Amygdala (tissue), 56 donors: ENCODE results near the gene GTF2F2.

ENCODE experiments used
- DNase-seq, 56 donors: peaks; one replicate each; lab custom pipeline; 2025; lab: John Stamatoyannopoulos, UW

GTF2F2 gene

DNA sequence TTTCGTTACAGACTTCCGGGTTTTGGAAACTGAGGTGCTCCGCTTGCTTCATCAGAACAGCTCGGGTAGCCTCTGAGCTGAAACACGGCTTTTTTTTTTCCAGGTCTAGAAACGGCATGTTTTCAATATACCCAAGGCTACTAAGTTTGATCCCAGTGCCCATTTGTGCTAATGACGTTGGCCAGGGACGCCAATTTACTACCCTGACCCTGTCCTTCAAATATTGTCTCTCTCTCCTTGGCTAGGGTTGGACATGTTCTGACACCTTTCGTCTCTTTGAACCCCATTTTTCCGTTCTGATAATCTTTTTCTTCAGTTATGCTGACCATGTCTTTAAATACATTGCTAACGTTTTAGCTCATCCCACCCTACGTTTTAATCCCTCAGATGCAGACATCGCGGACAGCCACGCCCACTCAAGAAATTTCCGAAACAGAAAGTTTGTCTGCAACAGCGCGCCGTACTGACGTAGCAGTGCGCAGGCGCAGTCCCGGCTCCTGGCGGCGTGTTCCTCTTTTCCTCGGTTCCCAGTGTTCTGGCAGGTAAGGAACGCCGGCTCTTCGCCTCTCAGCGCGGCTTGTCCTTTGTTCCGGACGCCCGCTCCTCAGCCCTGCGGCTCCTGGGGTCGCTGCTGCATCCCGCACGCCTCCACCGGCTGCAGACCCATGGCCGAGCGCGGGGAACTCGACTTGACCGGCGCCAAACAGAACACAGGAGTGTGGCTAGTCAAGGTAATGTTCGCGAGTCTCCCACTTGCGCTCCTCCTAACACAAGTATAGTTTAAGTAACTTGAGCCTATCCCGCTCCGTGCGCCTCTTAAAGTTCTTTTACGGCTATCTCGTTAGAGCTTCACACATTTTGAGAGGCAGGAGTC is at the start of gene GTF2F2:
TSS of gene GTF2F2 (plus strand) at position 520 of the 874 bp plus-strand sequence. CDS start at position 666, 146 bp downstream.
- DNase-seq, result peak; percentile 28 to 92 (median 77)

DNA sequence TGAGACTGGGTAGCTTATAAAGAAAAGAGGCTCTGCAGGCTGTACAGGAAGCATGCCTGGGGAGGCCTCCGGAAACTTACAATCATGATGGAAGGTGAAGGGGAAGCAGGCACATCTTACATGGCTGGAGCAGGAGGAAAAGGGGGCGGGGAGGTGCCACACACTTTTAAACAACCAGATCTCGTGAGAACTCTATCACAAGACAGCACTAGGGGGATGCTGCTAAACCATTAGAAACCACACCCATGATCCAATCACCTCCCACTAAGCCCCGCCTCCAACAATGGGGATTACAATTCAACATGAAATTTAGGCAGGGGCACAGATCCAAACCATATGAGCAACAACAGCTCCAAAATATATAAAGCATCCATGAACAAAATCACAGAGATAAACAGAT is 46.5 kb upstream of the GTF2F2 start:
- DNase-seq, result no peak

GRCh38 chr13:45074721-45075120 is 45.6 kb upstream of the GTF2F2 start:
- DNase-seq, result no peak

DNA sequence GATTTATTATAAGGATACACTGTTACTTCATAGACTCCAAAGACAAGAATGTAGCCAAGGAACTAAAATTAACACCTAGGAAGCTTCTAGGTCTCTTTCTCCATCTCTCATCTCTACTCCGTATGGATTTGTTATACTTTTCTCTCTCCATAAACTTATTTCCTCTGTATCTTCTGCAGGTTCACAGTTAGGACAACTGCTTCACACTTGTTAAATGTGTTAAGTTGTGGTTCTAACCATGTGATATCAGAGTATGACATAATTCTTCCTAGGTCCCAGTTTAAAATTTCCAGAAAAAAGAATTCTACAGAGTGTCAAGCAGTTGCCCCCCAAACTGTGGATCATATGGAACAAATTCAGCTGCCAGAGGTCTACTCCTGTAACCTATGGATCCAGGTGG is 42.3 kb upstream of the GTF2F2 start:
- no peak for DNase-seq

DNA sequence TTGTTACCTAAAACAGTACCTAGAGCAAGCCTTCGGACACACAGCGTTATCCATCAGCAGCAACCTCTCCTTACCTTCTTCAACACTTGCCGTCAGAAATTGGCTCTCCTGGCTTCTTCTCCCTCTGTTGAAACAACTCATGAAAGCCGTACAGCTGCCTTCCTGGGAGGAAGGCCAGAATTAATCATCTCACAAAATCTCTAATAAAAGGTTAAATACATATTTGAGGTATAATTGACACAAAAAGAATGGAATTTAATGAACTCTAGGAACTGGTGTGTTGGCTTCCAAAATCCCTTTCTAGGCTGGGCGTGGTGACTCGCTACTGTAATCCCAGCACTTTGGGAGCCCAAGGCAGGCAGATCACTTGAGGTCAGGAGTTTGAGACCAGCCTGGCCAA is 37.3 kb upstream of the GTF2F2 start:
- no peak for DNase-seq

GRCh38 chr13:45084515-45084914 is 35.8 kb upstream of the GTF2F2 start:
- no peak for DNase-seq

GRCh38 chr13:45086484-45086883 is 33.8 kb upstream of the GTF2F2 start:
- DNase-seq, result no peak

GRCh38 chr13:45092663-45093062 is 27.6 kb upstream of the GTF2F2 start:
- peak in 1 of 56 donors; percentile 16 for DNase-seq

DNA sequence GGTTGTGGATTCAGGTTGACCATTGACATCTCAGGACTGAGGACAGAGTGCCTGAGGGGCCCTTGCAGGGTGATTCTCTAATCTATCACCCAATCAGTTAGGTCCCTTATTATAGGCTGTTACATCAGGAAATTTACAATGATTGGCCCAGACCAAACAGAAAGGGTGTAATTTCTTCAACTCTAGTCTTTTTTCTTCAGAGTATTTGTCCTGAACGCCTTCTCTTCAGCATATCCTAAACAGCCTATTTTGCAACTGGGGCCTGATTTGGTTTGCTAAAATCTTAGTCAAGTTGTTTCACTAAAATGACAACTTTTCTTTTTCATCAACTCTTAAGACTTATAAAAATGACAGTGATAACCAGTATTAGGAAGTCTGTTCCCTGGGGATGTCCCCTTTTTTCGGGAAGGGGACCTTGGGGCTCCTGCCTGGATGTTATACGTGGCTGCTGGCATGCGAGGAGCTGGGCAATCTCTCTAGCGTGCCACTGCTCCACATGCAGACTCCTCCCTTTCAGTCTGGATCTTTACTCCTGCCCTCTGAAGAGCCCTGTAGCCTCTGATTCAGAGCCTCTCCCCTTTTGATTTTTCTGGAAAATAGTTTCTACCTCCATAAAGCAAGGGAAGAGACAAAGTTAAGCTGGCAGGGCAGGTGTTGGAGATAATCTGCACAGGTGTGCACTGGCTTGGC is 19.6 kb upstream of the GTF2F2 start:
- peak in 2 of 56 donors; percentile 5 for DNase-seq

DNA sequence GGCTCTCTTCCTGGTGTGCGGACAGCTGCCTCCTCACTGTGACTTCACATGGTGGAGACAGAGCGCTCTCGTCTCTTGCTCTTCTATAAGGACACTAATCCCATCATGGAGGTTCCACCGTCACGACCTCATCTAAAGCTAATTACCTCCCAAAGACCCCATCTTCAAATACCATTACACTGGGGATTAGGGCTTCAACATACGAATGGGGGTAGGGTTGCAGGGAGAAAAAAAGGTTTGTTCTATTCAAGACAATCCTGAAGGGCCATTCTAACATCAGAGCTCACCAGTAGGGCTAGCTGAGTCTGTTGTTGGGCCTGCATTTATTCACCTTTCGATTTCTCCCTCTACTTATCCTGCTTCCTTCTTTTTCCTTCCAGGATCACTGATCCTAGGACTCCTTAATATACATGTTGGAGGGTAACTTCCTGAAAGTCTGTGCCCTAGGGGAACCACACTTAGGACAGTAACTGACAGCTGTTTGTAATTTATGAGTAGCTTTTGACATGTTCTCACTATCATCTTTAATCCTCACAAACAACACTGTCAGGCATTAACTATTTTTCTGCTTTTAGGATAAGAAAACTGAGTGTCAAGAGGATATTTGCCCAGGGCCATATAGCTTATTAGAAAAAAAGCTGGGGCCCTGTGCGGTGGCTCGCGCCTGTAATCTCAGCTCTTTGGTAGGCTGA is 18.8 kb upstream of the GTF2F2 start:
- peak in 1 of 56 donors; percentile 3 for DNase-seq

- peak in 34 of 56 donors; percentile 5 to 73 (median 22) for DNase-seq
Observed at GRCh38 chr13:45102136-45102507, 18.2 kb upstream of the GTF2F2 start.

- no peak for DNase-seq
Observed at GRCh38 chr13:45103449-45103848, 16.9 kb upstream of the GTF2F2 start.

- DNase-seq, result no peak
Observed at GRCh38 chr13:45104261-45104660, 16.0 kb upstream of the GTF2F2 start.

- no peak for DNase-seq
Observed at GRCh38 chr13:45105895-45106294, 14.4 kb upstream of the GTF2F2 start.

DNA sequence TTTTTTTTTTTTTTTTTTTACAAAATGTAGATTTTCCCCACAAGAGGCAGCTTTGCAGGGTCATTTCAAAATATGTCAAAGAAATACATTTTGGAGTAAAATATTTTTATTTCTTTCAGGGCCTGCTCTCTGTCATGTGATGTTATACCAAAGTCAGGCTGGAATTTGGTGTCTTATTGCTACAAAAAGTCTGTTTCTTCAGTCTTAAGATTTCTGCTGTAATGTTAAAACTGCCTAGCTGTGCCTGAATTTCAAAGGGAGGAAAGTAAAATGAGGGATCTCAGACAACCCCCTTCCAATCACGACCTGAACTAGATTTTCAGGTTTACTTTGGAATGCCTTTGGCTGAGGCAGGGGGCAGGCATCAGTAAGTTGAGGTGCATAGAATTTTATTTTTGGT is 12.8 kb upstream of the GTF2F2 start:
- no peak for DNase-seq

DNA sequence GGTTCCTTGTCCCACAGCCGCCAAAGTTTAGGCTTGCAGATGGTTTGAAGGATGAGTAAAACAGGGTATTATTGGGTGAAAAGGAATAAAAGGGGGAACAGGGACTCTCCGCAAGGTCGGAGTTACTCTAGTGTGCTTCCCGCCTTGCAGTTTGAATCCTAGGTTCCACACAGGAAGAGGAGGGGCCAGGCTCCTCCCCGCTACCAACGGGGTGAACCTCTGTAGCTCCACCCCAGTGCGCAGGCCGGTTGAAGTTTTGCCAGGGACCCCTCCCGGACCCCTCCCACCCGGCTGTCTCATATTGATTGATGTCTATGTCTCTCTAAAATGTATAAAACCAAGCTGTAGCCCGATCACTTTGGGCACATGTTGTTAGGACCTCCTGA is 11.6 kb upstream of the GTF2F2 start:
- DNase-seq, result no peak

DNA sequence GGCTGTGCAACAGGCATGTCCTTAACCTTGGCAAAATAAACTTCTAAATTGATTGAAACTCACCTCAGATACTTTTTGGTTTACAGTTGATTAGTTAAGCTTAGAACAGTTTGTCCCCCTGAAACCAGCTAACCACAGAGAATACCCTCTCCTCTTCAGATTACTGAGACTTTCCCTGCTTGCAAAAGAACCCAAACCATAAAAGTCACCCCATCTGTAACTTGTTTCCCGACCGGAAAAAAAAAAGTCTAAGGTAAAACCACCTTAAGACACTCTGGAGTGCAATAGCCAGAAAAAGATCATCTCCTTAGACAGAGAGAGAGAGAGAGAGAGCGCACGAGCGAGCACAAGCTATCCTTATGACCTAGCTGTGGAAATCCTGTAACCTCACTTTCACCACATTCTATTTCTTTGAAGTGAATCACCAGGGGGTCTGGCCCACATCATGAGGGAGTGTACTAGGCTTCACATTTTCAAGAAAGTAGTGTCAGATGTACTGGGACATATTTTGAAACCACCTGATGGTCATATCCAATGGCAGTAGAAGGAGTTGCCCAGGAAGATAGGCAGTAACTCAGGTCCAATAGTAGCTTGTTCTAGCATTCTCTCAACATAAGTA is 11.1 kb upstream of the GTF2F2 start:
- no peak for DNase-seq

GRCh38 chr13:45113233-45114224 is 6.8 kb upstream of the GTF2F2 start:
- no peak for DNase-seq

DNA sequence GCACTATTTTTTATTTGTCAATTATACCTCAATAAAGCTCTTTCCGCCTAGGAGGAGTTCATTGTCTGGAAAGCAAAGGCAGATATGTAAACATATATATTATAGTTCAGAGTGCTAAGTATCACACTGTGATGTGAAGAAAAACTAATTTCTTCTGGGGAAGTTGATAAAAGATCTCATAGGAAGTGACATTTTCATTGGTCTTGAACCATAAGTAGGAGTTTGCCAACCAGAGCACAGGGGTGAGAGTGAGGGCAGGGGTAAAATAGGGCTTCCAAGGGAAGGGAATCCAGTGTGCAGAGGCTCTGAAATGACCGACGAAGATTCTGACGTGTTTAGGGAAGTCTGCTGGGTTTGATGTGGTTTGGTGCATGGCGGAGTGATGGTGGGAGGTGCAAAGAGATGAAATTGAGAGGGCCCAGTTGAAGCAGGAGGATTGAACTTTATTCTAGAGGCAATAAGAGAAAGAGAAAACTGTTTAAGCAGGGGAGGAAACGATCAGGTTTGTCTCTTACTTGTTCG is 780 bp upstream of the GTF2F2 start:
- DNase-seq, result peak in 11 of 56 donors; percentile 15 to 65 (median 38)
